Neural crest cell (in vitro differentiated cells): ENCODE measurements around the gene SWT1. TPM values are rescaled to one million over a fixed set of nuclear protein-coding genes. Genes with fewer than 3 reads are reported as not detected.
"Not testable (repeated sequence)": the region's sequence is repeated elsewhere in the genome, so short reads cannot be mapped to it uniquely, and the experiment has no call there.

Experiments
- DNase-seq: peaks from one replicate; pipeline ENCODE4 v3.0.0; 2021; ENCODE audit warnings: low read depth, mixed read lengths, low spot score
- H3K27ac Mint-ChIP-seq: one replicate; pipeline ENCODE4 v1.8.0; 2021; ENCODE audit warnings: mild to moderate bottlenecking, mixed read lengths; ENCODE audit not compliant: unreplicated experiment
- H3K27me3 Mint-ChIP-seq: 2 replicates; pipeline ENCODE4 v1.8.0; 2021; ENCODE audit warnings: low read depth, mild to moderate bottlenecking, mixed read lengths
- H3K36me3 Mint-ChIP-seq: 2 replicates; pipeline ENCODE4 v1.8.0; 2021; ENCODE audit warnings: low read depth, mild to moderate bottlenecking, mixed read lengths
- H3K4me1 Mint-ChIP-seq: 2 replicates; pipeline ENCODE4 v1.8.0; 2021; ENCODE audit warnings: mixed read lengths
- H3K4me3 Mint-ChIP-seq: one replicate; pipeline ENCODE4 v1.8.0; 2021; ENCODE audit warnings: mild to moderate bottlenecking, mixed read lengths
- H3K9me3 Mint-ChIP-seq: 2 replicates; pipeline ENCODE4 v1.8.0; 2021; ENCODE audit warnings: mixed read lengths
- total RNA-seq: library from RNA; stranded (reverse); gene quantifications from 2 replicates; pipeline ENCODE4 v1.2.1, GENCODE V29; 2021
- TF ChIP-seq, protein P1 (sequence below): fragments of 200-600 bp; sonication (generic); conservative IDR thresholded peaks from 2 replicates; pipeline ENCODE4 v1.5.0; 2021; ENCODE audit warnings: antibody characterized with exemption, mild to moderate bottlenecking

Gene SWT1
- total RNA-seq, 1 donor from 2014 or later, result 5.8 TPM

DNA sequence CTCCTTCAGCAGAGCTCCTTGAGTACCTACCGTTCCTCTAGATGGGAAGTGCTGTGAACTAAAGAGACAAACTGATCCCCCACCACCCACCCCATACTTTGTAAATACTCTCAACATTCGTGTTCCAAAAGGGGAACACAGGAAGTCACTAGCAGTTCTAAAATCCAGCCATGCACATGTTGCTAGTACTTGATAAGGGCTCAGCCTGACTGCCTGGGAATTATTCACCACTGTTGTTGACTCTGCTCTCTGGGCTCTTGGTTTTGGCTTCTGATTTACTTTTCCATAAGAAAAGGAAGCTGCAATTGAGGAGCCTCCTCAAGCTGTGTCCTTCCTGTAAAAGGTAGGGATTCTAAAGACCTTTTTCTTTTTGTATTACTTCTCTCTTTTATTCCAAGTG, 92.6 kb downstream of the SWT1 start:
- TF ChIP-seq, protein P1, sequence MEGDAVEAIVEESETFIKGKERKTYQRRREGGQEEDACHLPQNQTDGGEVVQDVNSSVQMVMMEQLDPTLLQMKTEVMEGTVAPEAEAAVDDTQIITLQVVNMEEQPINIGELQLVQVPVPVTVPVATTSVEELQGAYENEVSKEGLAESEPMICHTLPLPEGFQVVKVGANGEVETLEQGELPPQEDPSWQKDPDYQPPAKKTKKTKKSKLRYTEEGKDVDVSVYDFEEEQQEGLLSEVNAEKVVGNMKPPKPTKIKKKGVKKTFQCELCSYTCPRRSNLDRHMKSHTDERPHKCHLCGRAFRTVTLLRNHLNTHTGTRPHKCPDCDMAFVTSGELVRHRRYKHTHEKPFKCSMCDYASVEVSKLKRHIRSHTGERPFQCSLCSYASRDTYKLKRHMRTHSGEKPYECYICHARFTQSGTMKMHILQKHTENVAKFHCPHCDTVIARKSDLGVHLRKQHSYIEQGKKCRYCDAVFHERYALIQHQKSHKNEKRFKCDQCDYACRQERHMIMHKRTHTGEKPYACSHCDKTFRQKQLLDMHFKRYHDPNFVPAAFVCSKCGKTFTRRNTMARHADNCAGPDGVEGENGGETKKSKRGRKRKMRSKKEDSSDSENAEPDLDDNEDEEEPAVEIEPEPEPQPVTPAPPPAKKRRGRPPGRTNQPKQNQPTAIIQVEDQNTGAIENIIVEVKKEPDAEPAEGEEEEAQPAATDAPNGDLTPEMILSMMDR, result no peak
- Mint-ChIP-seq H3K27ac (no peak overlapping the region), H3K4me1 (peaks cover 4% of the 10 kb centered on the region), H3K36me3 (no peaks in the 10 kb centered on the region), H3K9me3 (no peaks in the 10 kb centered on the region), H3K27me3 (no peaks in the 10 kb centered on the region), H3K4me3 (no peak overlapping the region)
- no peak for DNase-seq

DNA sequence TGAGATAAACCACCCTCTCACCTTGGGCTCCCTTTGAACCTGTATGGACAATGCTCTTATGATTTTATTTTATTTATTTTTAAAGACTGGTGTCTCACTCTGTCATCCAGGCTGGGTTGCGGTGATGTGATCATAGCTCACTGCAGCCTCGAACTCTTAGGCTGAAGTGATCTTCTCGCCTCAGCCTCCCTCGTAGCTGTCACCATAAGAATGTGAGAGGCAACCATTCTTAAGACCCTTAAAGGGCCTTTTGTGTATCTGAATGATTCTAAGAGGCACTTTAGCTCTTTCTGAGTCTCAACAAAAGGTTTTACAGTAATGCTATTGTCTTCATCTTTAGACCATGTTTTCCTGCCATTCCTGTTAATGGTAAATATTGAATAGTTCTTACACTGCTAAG, 93.1 kb downstream of the SWT1 start:
- DNase-seq, result no peak
- TF ChIP-seq, protein P1, result no peak
- H3K4me1 Mint-ChIP-seq, result peaks cover 4% of the 10 kb centered on the region
- peaks cover 3% of the 10 kb centered on the region for H3K36me3 Mint-ChIP-seq
- no peak overlapping the region for H3K4me3 Mint-ChIP-seq
- no peaks in the 10 kb centered on the region for H3K9me3 Mint-ChIP-seq
- H3K27me3 Mint-ChIP-seq, result no peaks in the 10 kb centered on the region
- no peak overlapping the region for H3K27ac Mint-ChIP-seq

DNA sequence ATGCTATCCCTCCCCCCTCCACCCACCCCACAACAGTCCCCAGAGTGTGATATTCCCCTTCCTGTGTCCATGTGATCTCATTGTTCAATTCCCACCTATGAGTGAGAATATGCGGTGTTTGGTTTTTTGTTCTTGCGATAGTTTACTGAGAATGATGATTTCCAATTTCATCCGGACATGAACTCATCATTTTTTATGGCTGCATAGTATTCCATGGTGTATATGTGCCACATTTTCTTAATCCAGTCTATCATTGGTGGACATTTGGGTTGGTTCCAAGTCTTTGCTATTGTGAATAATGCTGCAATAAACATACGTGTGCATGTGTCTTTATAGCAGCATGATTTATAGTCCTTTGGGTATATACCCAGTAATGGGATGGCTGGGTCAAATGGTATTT, 95.0 kb downstream of the SWT1 start:
- H3K27me3 Mint-ChIP-seq, DNase-seq, H3K4me1 Mint-ChIP-seq, H3K4me3 Mint-ChIP-seq, H3K27ac Mint-ChIP-seq, H3K9me3 Mint-ChIP-seq, H3K36me3 Mint-ChIP-seq: not testable (repeated sequence)

DNA sequence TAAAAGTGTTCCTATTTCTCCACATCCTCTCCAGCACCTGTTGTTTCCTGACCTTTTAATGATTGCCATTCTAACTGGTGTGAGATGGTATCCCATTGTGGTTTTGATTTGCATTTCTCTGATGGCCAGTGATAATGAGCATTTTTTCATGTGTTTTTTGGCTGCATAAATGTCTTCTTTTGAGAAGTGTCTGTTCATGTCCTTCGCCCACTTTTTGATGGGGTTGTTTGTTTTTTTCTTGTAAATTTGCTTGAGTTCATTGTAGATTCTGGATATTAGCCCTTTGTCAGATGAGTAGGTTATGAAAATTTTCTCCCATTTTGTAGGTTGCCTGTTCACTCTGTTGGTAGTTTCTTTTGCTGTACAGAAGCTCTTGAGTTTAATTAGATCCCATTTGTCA, 95.4 kb downstream of the SWT1 start:
- H3K4me1 Mint-ChIP-seq, H3K9me3 Mint-ChIP-seq, H3K27ac Mint-ChIP-seq, H3K36me3 Mint-ChIP-seq, H3K4me3 Mint-ChIP-seq, DNase-seq, H3K27me3 Mint-ChIP-seq: not testable (repeated sequence)

DNA sequence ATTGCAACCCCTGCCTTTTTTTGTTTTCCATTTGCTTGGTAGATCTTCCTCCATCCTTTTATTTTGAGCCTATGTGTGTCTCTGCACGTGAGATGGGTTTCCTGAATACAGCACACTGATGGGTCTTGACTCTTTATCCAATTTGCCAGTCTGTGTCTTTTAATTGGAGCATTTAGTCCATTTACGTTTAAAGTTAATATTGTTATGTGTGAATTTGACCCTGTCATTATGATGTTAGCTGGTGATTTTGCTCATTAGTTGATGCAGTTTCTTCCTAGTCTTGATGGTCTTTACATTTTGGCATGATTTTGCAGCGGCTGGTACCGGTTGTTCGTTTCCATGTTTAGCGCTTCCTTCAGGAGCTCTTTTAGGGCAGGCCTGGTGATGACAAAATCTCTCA, 98.6 kb downstream of the SWT1 start:
- H3K27me3 Mint-ChIP-seq, H3K27ac Mint-ChIP-seq: not testable (repeated sequence)

DNA sequence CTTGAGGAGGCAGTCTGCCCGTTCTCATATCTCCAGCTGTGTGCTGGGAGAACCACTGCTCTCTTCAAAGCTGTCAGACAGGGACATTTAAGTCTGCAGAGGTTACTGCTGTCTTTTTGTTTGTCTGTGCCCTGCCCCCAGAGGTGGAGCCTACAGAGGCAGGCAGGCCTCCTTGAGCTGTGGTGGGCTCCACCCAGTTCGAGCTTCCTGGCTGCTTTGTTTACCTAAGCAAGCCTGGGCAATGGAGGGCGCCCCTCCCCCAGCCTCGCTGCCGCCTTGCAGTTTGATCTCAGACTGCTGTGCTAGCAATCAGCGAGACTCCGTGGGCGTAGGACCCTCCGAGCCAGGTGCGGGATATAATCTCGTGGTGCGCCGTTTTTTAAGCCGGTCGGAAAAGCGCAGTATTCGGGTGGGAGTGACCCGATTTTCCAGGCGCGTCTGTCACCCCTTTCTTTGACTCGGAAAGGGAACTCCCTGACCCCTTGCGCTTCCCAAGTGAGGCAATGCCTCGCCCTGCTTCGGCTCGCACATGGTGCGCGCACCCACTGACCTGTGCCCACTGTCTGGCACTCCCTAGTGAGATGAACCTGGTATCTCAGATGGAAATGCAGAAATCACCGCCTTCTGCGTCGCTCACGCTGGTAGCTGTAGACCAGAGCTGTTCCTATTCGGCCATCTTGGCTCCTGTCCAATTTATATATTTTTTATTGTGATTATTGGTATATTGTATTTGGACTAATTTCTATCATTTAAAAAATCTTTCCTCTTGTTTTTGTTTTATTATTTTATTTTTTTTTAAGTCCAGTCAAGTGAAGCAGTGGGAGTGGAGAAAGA, 100.4 kb downstream of the SWT1 start:
- not testable (repeated sequence) for DNase-seq
- Mint-ChIP-seq H3K27ac (peak overlapping the region; percentile 98), H3K4me1 (peaks cover 22% of the 10 kb centered on the region)

More for the DNA sequence above, 98.6 kb downstream of the SWT1 start:
- H3K4me1 Mint-ChIP-seq, result peaks cover 22% of the 10 kb centered on the region
- H3K9me3 Mint-ChIP-seq, DNase-seq, H3K4me3 Mint-ChIP-seq, H3K36me3 Mint-ChIP-seq: not testable (repeated sequence)

DNA sequence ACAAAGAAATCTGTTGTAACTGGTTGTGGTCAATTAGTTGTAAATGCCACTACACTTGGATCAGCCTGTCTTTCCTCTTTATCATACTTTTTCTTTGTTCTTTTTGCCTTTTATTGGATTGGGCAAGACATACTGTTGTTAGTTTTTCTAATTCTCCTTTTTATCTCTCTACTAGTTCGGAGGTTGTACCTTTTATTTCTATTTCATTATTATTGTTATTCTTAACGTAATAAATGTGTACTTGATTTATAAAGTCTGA, 100.9 kb downstream of the SWT1 start:
- Mint-ChIP-seq H3K4me1 (peaks cover 22% of the 10 kb centered on the region), H3K27me3 (no peaks in the 10 kb centered on the region), H3K36me3 (peaks cover 6% of the 10 kb centered on the region), H3K9me3 (peaks cover 3% of the 10 kb centered on the region), H3K4me3 (peak overlapping the region; percentile 79), H3K27ac (no peak overlapping the region)
- DNase-seq, result no peak
- TF ChIP-seq, protein P1, result no peak

More for the DNA sequence above, 100.4 kb downstream of the SWT1 start:
- peak overlapping the region; percentile 79 for H3K4me3 Mint-ChIP-seq
- H3K9me3 Mint-ChIP-seq, H3K27me3 Mint-ChIP-seq, H3K36me3 Mint-ChIP-seq: not testable (repeated sequence)
